CD4-positive, alpha-beta T cell treated with Interferon alpha-2 for 1 hour (primary cell): ENCODE data around the gene SYTL2.

ENCODE experiments used
- DNase-seq, 2 donors: peaks; one replicate each; pipeline ENCODE4 v3.0.0-alpha.2; 2020 to 2022

The SYTL2 gene

DNA sequence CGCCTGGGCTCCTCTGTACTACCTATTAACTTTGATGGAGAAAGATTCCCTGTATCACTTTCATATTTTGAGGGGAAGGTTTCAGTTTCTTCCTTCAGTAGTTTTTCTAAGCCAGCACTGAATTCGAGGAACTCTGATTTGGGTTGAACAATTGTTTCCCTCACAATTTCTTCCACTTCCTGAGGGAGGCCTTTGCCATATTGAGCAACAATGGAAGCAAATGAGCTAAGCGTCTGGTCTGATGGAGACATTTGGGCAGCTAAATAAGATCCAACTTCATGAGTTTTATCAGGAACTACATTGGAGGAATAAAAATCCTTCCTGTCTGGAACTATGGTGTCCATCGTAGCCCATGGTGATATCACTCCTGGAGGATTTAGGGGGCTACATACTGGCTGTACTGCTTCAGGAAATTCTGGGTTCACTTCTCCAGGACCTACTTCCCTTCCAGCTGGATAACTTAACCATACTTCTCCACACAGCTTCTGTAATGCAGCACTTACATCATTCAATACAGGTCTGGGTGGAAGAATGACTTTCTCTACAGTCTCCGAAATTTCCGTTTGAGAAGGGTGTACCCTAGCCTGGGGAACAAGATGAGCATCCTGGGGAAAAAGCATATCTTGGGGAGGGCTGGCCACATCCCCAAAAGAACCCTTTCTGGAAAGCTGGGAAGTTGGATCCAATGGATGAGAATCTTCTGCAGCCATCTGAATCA is 86.0 kb downstream of the SYTL2 start:
- no peak for DNase-seq

DNA sequence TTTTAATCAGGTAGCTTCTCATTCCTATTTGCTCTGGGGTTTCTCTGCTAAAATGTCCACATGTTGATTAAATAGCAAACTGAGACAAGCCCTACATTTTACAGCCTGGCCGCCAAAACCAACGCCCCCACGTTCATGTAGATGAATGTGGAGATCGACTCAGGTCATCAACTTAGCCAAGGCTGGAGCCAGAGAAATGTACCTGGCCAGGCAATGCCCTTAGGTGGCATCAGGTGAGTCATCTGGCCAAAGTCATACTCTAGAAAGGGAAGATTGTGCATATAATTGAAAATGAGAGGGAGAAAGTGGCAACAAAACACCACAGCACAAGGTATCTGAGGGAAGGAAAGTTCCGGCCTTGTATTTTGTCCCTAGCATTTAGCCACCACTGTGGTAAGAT is 87.9 kb downstream of the SYTL2 start:
- DNase-seq, result no peak

DNA sequence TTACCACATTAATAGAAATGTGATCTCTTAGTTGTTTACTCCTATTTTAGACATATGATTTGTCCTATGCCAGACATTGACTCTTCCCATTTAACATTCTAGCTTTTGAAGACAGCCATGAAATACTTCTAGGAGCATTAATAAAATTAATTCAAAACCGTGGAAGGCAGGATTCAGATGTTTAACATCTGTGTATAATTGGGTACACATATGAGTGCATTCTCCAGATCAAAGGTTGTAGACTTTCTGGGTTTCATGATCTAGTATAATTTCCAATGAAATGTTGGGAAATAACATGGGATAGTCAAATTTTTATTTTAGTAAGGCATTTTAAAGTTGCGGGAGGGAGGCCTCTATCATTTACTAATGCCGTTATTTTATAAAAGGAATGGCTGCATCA is 89.8 kb downstream of the SYTL2 start:
- DNase-seq, result no peak

DNA sequence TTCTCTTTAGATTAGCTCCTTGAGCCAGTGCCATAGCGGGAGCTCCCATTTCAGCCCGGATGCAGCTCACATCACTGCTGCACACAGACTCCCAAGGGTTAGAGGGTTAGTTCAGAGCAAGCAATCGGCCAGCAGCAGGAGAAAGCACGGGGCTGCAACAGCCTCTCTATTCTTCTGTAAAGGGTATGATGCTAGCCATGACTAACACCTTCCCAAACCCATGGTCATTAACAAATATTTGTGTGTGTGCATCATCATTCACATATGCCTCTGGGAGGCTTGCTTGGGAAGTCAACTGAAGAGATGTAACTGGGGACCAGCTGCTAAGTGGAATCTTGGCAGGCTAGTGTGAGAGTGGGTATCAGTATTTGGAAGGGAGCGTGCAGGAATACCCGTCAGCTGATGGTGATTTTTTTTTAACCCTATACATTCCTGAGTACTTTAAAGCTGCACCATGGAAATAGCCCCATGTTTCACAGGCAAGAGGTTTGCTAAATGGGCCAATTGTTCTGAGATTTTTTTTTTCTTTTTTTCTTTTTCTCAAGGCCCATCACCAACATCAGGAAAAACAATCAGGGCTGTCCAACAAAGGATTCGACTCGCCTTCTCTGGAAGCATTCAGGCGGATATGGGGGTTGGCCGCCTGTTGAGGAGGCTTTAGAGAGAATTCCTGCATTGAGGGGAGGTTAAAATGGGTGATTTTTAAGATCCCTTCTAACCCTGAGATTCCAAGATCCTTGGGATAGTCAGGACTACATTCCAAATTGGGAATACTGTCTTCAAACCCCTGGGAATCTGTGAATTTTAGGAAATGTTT is 91.7 kb downstream of the SYTL2 start:
- DNase-seq, result no peak

DNA sequence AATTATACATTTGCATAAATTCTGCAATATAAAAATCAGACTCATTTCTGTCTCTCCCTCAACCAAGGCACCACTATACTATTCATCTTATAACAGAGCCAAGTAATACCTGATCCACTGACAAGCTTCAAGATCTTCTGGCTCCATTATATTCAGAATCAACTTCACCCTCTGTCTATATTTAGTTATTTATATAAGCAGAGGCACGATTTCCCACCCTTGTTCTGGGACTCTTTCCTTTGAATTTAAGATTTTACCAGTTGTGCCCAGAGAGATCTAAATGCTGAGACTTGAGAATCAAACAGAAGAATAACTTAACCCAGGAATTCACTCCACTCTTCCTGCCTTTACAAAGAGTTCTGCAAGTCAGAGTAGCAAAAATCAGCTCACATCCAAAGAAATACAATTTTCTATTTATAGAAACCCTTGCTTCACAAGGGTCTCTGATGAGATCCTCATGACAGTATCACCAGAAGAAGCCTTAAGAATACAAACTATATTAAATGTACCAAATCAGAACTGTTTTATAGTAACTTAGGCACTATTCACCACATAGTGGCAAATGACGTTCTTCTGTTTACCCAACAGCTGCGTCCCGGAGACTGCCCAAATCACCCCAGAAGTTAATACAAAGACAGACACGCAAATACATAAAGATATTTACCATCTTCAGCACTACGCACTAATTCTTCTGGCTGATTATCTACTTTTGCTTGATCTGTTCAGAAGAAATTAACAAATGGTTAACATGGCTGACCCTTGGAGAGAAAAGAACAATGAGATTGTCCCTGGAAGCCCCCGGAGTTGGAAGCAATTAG is 92.6 kb downstream of the SYTL2 start:
- DNase-seq, result no peak

DNA sequence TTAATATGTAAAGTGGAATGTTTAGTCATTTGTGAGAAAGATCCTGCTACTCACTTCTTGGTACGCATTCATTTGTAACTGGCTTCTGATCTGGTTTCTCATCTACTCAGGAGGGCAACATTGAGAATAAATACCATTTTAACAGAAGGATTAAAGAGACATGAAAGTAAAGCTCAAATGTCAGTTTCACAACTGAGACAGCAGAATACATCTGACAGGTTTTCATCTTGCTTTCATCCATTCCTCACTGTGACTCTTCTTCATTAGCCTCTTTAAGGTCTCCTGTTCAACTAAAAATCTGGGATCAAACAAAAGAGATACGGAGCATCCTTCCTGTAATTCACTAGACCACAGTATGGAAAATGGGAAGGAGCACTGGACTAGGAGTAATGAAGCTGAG is 93.5 kb downstream of the SYTL2 start:
- no peak for DNase-seq

DNA sequence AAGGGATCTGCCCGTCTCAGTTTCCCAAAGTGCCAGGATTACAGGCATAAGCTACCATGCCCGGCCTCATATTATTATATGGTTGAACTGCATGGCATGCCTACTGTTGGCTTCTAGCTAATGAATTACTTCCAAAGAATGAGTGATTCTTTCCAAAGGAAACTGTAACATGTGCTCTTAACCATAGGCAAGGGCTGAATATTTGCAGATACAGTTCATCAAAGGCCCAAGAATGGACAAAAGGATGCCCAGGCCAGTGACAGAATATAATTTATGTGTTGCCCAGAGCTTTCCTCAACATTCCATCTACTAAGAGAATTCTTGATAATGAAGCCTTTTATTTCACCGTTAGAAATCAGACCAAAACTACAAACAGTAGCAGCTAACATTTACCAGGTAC is 98.0 kb downstream of the SYTL2 start:
- no peak for DNase-seq

DNA sequence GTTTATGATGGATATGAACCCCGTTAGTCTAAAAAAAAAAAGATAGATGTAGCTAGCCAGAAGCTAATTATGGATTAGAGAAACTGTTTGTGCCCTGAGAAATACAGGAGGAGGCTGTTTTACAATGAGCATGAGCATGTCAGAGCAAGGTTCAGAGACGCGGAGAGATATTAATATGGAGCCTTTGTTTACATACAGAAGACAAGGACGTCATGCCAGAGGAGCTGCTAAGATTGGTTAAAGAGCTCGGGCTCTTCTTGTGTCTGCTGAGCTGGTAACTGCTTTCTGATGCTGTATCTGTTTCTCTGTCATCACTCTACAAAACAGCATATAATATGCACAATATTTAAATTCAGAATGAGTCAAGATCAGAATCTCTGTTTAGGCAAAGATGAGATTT is 100.0 kb downstream of the SYTL2 start:
- no peak for DNase-seq

DNA sequence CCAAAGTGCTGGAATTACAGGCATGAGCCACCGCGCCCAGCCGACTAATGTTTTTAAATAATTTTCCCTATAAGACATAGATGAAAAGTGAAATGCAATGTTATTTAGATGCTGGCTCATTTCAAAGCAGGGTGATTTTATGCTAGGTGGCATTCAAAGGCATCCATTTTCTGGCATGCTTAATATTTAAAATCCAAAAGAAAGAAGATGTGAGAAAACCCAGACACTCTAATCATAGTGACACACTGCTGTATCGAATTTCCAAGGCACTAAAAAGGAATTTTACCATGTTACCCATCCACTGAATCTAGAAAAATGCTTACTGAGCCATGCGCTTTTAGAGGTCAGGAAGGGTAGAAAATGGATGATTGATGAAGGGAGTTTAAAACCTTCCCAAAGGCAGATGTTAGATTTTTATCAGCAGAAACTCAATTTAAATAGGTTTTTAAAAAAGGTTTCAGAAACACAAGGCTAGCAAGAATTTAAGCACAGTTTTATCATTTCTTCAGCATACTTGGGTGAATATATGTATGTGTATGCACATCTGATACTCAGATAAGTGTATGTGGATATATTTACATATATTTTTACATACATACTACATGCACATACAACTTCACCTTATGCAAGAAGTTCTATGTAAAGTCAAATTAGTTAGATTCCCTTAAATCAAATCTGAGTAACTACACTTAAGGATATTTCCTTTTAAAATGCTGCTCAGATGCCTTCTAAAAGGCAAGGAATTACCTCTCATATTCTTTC is 100.8 kb downstream of the SYTL2 start:
- no peak for DNase-seq

DNA sequence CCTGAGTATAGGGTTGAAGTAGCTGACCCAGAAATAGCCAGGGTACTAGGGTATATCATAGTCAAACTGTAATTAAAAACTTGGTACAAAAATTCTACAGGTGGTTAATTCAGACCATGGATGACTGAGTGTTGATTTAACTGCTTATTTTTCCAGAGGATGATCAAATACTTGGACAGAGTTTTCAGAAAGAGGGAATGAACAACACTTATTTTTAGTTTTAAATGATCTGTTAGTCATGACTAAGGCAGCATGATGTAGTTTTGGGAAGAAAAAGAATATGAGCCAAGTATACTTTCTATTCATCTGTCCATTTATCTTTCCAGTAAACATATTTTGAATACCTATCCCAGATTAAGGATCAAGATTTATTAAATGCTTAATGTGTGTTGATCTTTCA is 105.1 kb downstream of the SYTL2 start:
- no peak for DNase-seq

DNA sequence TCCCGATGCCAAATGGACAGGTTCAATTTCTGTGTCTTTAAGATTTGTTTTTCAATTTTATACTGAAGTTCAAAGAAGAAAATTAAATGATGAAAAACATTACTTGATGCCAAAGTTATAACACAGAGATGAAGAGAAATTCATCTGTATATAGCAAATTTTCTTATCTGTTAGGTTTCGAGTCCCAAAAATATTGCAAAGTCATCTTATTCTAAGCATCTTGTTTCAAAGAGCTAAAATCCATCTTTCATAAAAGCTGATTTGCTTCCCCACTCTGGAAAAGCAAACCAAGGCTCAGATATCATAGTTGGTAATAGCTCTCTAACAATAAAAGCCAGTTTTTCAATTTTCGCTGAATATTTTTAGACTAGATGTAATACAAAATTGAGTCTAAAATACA is 106.0 kb downstream of the SYTL2 start:
- DNase-seq, result no peak

DNA sequence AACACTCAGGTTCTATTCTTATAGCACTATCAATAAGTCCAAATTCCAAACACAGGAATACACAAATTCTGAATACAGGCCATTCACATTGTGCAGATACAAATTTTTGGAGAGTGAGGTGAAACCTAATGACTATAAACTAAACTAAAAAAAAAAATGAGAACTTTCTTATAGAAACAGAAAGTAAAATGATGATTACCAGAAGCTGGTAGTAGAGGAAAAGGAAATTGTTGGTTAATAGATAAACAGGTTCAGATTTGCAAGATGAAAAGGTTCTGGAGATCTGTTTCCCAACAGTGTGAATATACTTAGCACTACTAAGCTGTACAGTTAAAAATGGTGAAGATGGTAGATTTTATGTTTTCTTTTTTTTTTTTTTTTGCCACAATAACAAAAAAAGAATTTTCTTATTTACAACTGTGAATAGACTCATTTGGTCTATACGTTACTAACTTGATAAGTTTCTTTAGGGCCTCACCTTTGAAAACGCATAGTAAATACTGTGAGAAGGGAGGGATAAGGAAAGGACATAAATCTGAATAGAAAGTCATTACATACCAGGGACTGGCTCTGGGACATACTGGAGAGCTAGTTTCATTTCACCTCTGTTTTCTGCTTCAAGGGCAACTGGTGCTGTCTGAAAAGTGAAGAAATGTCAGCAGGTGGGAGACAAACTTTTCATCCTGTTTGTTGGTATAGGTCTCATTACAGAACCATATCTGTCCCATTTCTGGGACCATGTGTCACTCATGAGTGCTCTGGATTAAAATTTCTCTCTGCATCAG is 110.8 kb downstream of the SYTL2 start:
- peak in 1 of 2 donors; percentile 63 for DNase-seq

DNA sequence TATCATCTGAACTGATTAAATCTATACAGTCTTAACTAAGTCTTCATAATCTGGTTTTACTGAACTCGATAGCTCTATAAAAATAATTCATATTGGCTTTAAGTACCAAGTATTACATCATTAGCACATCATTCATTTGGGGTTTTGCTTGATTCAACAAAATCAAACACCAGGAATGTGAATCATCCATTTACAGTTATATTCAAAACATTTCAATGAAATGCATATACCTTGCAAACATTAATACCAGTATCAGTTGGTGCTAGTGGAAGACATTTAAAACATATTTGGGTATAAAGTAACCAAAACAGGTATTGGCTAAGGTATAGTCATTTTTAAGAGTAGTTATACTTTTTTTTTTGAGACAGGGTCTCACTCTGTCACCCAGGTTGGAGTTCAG is 112.7 kb downstream of the SYTL2 start:
- no peak for DNase-seq

DNA sequence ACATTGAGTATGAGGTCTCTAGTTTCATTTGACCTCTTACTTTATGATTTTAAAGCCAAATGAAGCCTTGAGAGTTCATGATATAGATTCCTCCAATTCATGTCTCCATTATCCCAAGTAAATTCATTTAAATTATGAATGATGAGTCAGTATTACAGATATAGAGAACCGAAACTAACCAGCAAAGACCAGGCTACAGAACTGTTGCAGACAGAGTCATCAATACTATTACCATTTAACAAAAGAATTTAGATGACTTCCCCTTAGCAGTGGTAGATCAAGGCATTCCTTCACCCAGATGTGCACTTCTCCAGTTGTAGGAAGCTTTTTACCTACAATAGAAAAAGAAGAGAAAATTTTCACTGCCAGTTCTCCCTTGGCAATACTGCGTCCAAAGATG is 113.2 kb downstream of the SYTL2 start:
- no peak for DNase-seq

DNA sequence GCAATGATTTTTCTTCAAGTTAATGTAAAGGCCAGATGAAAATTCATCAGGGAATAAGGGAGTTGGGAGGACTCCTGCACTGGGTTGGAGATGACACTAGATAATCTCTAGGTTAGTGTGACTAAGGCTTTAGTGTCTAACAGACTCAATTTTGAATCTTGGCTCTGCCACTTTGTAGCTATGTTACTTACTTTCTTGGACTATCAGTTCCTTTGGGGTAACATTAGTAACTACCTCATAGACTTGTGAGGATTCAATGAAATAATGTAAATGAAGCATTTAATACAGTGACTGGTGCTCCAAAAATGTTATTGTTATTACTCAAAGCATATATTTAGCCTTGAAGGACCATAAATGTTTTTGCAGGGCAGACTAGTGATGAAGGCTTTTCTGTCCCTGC is 115.4 kb downstream of the SYTL2 start:
- no peak for DNase-seq

DNA sequence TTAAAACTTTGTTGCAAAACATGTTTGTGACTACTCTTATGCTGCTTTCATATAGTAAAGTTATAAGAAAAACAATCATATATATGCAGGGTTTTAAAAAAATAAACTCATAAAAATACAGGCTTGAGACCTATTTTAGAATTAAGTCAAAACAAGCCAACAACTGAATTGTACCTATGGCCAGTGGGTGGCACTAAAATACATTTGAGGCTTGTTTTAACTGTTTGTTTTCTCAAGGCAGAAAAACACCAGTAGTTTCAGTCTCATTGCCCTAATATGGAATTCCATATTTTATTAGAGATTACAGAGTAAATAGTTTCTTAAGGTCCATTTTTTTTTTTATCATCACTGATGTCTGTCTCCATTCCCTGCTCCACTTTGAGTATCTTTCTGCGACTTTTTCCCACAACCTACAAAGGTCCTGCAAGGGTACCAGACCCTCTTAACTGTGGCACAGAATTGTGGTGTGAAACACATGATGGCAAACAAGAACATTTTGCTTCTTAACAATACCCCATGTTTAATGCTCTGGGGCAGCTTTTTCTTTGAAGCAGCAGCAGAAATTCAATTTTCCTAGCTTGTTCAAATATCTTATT is 116.5 kb downstream of the SYTL2 start:
- DNase-seq, result peak; percentile 27 to 67

DNA sequence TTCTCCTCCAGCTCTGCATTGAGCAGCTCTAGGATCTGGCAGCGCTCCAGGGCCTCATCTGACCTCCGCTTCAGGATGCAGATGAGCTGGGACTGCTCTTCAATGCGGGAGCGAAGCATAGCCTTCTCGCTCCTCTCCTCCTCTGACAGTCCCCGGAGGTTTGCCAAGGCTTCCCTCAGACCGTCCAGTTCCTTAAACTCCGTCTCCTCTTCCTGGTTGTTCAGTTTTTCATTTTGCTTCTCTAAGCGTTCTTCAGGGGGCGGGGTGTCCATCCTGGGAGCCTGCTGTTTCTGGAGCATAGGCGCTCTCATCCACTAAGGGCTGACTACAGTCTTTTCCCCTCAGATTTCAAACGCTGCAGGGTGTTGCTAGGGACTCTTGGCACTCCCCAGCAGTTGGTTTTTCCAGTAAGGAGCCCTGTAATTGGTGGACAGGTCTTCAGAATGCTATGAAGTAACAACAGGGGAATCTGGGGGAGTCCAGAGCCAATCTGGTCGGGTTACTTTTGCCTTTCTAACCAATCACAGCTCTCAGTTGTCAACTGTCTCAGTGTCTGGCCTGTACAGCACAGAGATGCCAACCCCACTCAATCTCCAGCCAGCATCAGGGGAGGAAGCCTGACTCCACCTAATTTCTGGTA is 125.0 kb downstream of the SYTL2 start, which contains the start of gene CCDC89:
Gene CCDC89 (minus strand): TSS at position 376 of the 640 bp plus-strand sequence. CDS start 65 bp downstream, at position 311.
- DNase-seq, result no peak

DNA sequence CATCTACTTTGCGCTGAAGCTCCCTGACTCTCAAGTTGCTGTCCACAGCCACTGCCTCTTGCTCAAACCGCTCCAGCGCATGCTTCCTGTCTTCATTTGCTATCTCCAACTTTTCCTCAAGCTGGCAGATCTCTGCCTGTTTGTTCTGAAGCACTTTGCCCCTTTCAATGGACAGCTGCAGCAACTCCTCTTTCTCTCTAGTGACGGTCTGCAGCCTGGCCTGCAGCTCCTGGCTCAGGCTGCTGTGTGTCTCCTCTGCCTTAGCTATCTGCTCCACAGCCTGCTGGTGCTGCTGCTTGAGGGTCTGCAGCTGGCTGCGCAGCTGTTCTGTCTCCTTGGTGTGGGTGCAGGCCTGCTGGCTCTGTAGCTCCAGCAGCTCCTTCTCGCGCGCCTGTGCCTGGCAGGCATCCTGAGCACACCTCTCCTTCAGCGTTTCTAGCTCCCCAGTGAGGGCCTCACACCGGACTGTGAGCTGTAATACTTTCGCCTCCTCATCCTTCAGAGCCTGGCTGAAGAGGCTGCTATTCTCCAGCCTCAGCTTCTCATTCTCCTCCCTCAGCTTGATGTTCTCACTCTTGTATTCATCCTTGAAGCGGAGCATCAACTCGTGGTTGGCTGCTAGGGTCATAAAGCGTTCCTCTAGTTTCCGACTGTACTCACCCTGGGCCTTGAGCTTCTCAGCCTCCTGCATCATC is 125.7 kb downstream of the SYTL2 start:
- DNase-seq, result no peak

DNA sequence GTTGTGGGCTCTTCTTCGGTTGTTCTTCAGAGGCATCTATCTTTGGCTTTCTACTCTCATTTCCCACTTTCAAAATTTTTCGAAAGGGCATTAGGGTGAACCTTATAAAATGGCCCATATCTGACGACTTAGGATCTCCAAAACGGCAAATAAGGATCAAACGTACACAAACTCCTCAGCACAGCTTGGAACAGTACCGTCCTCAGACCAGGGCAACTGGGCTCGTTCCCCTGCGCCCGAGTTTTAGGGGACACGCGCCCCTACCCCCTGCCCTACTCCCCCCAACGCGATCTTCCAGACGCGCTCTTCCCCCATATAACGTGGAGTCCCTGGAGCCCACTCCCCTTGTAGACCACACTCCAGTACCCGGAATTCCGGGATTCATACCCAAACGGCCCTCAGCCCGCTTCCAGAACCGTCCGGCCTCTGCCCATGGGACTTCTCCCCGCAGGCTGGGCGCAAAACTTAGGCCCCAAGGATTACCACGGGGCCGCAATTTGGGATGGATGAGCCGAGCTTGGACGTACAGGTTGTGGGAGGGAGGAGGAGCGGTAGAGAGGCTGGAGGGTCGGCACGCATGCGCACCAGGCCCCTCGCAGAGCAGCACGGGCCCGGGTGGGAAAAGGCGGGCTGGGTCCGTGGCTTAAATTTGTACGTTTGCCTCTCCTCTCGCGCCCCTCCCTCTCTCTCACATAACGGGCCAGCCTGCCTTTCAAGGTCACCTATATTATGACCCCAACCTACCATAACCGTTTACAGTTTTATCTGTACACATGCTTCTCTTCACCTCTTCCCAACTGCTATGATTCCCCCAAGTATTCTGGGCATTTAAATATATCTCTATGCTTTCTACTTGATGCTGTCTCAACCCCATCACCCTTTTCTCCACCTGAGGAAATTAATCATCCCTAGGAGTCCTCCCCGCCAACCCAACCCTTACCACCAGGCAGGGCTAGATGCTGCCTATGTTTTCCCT is 128.3 kb downstream of the SYTL2 start:
- peak; percentile 67 to 70 for DNase-seq
